Left renal pelvis (tissue), 4 donors: ENCODE results near the gene DOCK9. TPM values are rescaled to one million over a fixed set of nuclear protein-coding genes. Genes with fewer than 3 reads are reported as not detected.

Source experiments
- DNase-seq, 4 donors: peaks; one replicate each; pipeline ENCODE4 v3.0.0-alpha.2; 2013; ENCODE audit warnings: low read depth in 4 of 4, low spot score in 3 of 4
- polyA plus RNA-seq, 4 donors: library from polyadenylated mRNA; unstranded; fragments of 120-200 nt; gene quantifications; one replicate each; pipeline ENCODE4 v1.2.1, GENCODE V29; 2013; ENCODE audit not compliant: insufficient read length in 4 of 4

DOCK9 gene
- polyA plus RNA-seq, 4 donors = 56.8 to 65.5 (median 64.8) TPM

- no peak for DNase-seq
These were observed 1.3 kb upstream of the DOCK9 start for GRCh38 chr13:98979012-98979660.

- no peak for DNase-seq
These were observed 416 bp upstream of the DOCK9 start for GRCh38 chr13:98978280-98978679.

- DNase-seq = no peak
These were observed 923 bp downstream of the DOCK9 start for GRCh38 chr13:98976941-98977340.

GRCh38 chr13:98976338-98976737 is 1.5 kb downstream of the DOCK9 start:
- DNase-seq = no peak

- DNase-seq = no peak
These were observed 2.0 kb downstream of the DOCK9 start for GRCh38 chr13:98975822-98976261.

GRCh38 chr13:98974053-98974452 is 3.8 kb downstream of the DOCK9 start:
- no peak for DNase-seq

- DNase-seq = no peak
These were observed 5.2 kb downstream of the DOCK9 start for GRCh38 chr13:98972627-98973026.

- no peak for DNase-seq
These were observed 5.8 kb downstream of the DOCK9 start for GRCh38 chr13:98972059-98972458.

- no peak for DNase-seq
These were observed 7.5 kb downstream of the DOCK9 start for GRCh38 chr13:98970330-98970729.

- DNase-seq = no peak
These were observed 10.4 kb downstream of the DOCK9 start for GRCh38 chr13:98967491-98967890.

GRCh38 chr13:98966019-98966418 is 11.8 kb downstream of the DOCK9 start:
- no peak for DNase-seq

- no peak for DNase-seq
These were observed 12.5 kb downstream of the DOCK9 start for GRCh38 chr13:98965325-98965724.

- DNase-seq = no peak
These were observed 13.9 kb downstream of the DOCK9 start for GRCh38 chr13:98963917-98964316.

GRCh38 chr13:98962901-98963590 is 14.8 kb downstream of the DOCK9 start:
- no peak for DNase-seq

GRCh38 chr13:98961503-98962105 is 16.3 kb downstream of the DOCK9 start:
- DNase-seq = no peak

- DNase-seq = no peak
These were observed 17.0 kb downstream of the DOCK9 start for GRCh38 chr13:98960606-98961502.

- no peak for DNase-seq
These were observed 17.9 kb downstream of the DOCK9 start for GRCh38 chr13:98959786-98960605.

- DNase-seq = no peak
These were observed 18.6 kb downstream of the DOCK9 start for GRCh38 chr13:98959291-98959690.

GRCh38 chr13:98958443-98958794 is 19.4 kb downstream of the DOCK9 start:
- DNase-seq = no peak

- DNase-seq = no peak
These were observed 20.0 kb downstream of the DOCK9 start for GRCh38 chr13:98957731-98958442.
